GM23248 (cell line): ENCODE results near the gene PPIP5K1. TPM values are rescaled to one million over a fixed set of nuclear protein-coding genes. Genes with fewer than 3 reads are reported as not detected.
A peak's percentile ranks its signal among the peaks of the same experiment; 100 is the strongest.
"Not testable (repeated sequence)": the region's sequence is repeated elsewhere in the genome, so short reads cannot be mapped to it uniquely, and the experiment has no call there.

Source experiments
- DNase-seq: peaks from one replicate; pipeline ENCODE4 v3.0.0-alpha.2; 2015
- H2AFZ ChIP-seq: fragments of 200-600 bp; sonication (generic); 2 replicates; pipeline ENCODE4 v1.6.1; 2016; ENCODE audit warnings: antibody characterized with exemption
- H3F3A ChIP-seq: fragments of 200-600 bp; sonication (generic); 2 replicates; pipeline ENCODE4 v1.6.1; 2016; ENCODE audit warnings: mild to moderate bottlenecking, antibody characterized with exemption, mixed run types; ENCODE audit not compliant: insufficient read depth
- H3K27ac ChIP-seq: fragments of 200-600 bp; sonication (generic); 2 replicates; pipeline ENCODE4 v1.5.1; 2016; ENCODE audit warnings: mild to moderate bottlenecking
- H3K27me3 ChIP-seq: fragments of 200-600 bp; sonication (generic); replicated peaks from 2 replicates; pipeline ENCODE4 v1.6.1; 2016; ENCODE audit warnings: mild to moderate bottlenecking; ENCODE audit not compliant: insufficient read depth
- H3K36me3 ChIP-seq: fragments of 200-600 bp; sonication (generic); 2 replicates; pipeline ENCODE4 v1.6.1; 2016; ENCODE audit warnings: low read depth, mild to moderate bottlenecking
- H3K4me1 ChIP-seq: fragments of 200-600 bp; sonication (generic); 2 replicates; pipeline ENCODE4 v1.6.1; 2016; ENCODE audit warnings: mild to moderate bottlenecking; ENCODE audit not compliant: insufficient read depth
- H3K4me2 ChIP-seq: fragments of 200-600 bp; sonication (generic); one replicate; pipeline ENCODE4 v1.6.1; 2016; ENCODE audit warnings: mild to moderate bottlenecking; ENCODE audit not compliant: unreplicated experiment
- H3K4me3 ChIP-seq: fragments of 200-600 bp; sonication (generic); 2 replicates; pipeline ENCODE4 v1.5.1; 2016; ENCODE audit warnings: mild to moderate bottlenecking
- H3K79me2 ChIP-seq: fragments of 200-600 bp; sonication (generic); 2 replicates; pipeline ENCODE4 v1.6.1; 2016; ENCODE audit warnings: mild to moderate bottlenecking; ENCODE audit not compliant: insufficient read depth
- H3K9ac ChIP-seq: fragments of 200-600 bp; sonication (generic); 2 replicates; pipeline ENCODE4 v1.6.1; 2016; ENCODE audit warnings: mild to moderate bottlenecking
- H3K9me2 ChIP-seq: fragments of 200-600 bp; sonication (generic); 2 replicates; pipeline ENCODE4 v1.6.1; 2016; ENCODE audit warnings: mixed run types, mild to moderate bottlenecking, moderate library complexity; ENCODE audit not compliant: insufficient read depth
- H3K9me3 ChIP-seq: fragments of 200-600 bp; sonication (generic); one replicate; pipeline ENCODE4 v1.6.1; 2017; ENCODE audit warnings: low read depth
- H4K20me1 ChIP-seq: fragments of 200-600 bp; sonication (generic); 2 replicates; pipeline ENCODE4 v1.6.0; 2016; ENCODE audit not compliant: insufficient read depth
- EZH2 ChIP-seq: fragments of 200-600 bp; sonication (generic); IDR thresholded peaks from 2 replicates; pipeline ENCODE4 v1.6.1; 2018; ENCODE audit warnings: antibody characterized with exemption, mild to moderate bottlenecking; ENCODE audit not compliant: insufficient read depth, poor library complexity, severe bottlenecking
- EZH2phosphoT487 ChIP-seq: fragments of 200-600 bp; sonication (generic); IDR thresholded peaks from 2 replicates; pipeline ENCODE4 v1.6.1; 2018; ENCODE audit warnings: antibody characterized with exemption, moderate library complexity, mild to moderate bottlenecking, low read depth; ENCODE audit not compliant: insufficient read depth
- WGBS, 2 experiments: methylation state at CpG; one replicate each; pipeline ENCODE4 v1.1.6; 2015 to 2017; ENCODE audit warnings: low lambda C conversion rate in 2 of 2, low coverage in 1 of 2; ENCODE audit errors: missing lambda C conversion rate in 2 of 2; 5-methylcytosine and 5-hydroxymethylcytosine counted together
- in situ Hi-C: fragments of 300-500 bp; cut with MboI; formaldehyde crosslinking; loops from 2 replicates; pipeline ENCODE4 v1.15.0; 2020
- polyA plus RNA-seq: library from polyadenylated mRNA; unstranded; fragments of >200 nt; fragmentation: Nextera tagmentation; extraction: Ambion mirVana; gene quantifications from 2 replicates; pipeline ENCODE4 v1.2.1, GENCODE V29; 2016
- total RNA-seq: library from RNA; depleted of rRNA; stranded (reverse); fragments of >200 nt; shearing (Covaris generic); gene quantifications from 2 replicates; pipeline ENCODE4 v1.2.3, GENCODE V29; 2014

PPIP5K1 gene
- total and polyA plus RNA-seq, 2 experiments from 2014 or later: 7.0 to 13.1 TPM

- Histone ChIP-seq H3K79me2 (no peaks in the 10 kb centered on the region), H4K20me1 (no peaks in the 10 kb centered on the region), H3K9me2 (no peaks in the 10 kb centered on the region), H3K27me3 (no peaks in the 10 kb centered on the region), H3K9ac (no peak overlapping the region), H3K36me3 (no peaks in the 10 kb centered on the region), H3K4me2 (no peak overlapping the region), H3K27ac (no peak overlapping the region), H3F3A (peaks cover 20% of the 10 kb centered on the region), H3K9me3 (no peaks in the 10 kb centered on the region), H3K4me1 (peaks cover 12% of the 10 kb centered on the region), H2AFZ (no peak overlapping the region), H3K4me3 (no peak overlapping the region)
- in situ Hi-C loops: no loop called here
- TF ChIP-seq EZH2phosphoT487 (no peak), EZH2 (no peak)
- 82 to 85% methylated on average over 3 of the region's 3 CpGs for WGBS, 2 experiments
- no peak for DNase-seq
Measured at GRCh38 chr15:43534897-43535296, 55.1 kb downstream of the PPIP5K1 start.

GRCh38 chr15:43532826-43533225 is 57.2 kb downstream of the PPIP5K1 start:
- H3K4me3 ChIP-seq, H3K36me3 ChIP-seq, H3K9me2 ChIP-seq, in situ Hi-C loops, H3K27me3 ChIP-seq, H3K9me3 ChIP-seq, H3K4me2 ChIP-seq, H4K20me1 ChIP-seq, H3K79me2 ChIP-seq, H2AFZ ChIP-seq, H3K9ac ChIP-seq: not testable (repeated sequence)
- H3K27ac ChIP-seq: peak overlapping the region; percentile 34; the same call in 1 of the 2 replicates
- H3K4me1 ChIP-seq: peaks cover 15% of the 10 kb centered on the region
- DNase-seq: peak; percentile 63
- 6% methylated on average over 5 of the region's 5 CpGs for WGBS, 2 experiments
- peaks cover 22% of the 10 kb centered on the region for H3F3A ChIP-seq

GRCh38 chr15:43531018-43531670 is 58.9 kb downstream of the PPIP5K1 start:
- peaks cover 15% of the 10 kb centered on the region for H3K4me1 ChIP-seq
- H3K27me3 ChIP-seq: no peaks in the 10 kb centered on the region
- no peak overlapping the region for H2AFZ ChIP-seq
- in situ Hi-C loops: no loop called here
- H4K20me1 ChIP-seq: no peaks in the 10 kb centered on the region
- H3K4me3 ChIP-seq: no peak overlapping the region
- no peak overlapping the region for H3K9ac ChIP-seq
- TF ChIP-seq EZH2 (no peak), EZH2phosphoT487 (no peak)
- H3K4me2 ChIP-seq: no peak overlapping the region
- H3K9me2 ChIP-seq: no peaks in the 10 kb centered on the region
- WGBS, 2 experiments: 39 to 47% methylated on average over 7 of the region's 7 CpGs
- peaks cover 22% of the 10 kb centered on the region for H3F3A ChIP-seq
- H3K9me3 ChIP-seq: no peaks in the 10 kb centered on the region
- no peaks in the 10 kb centered on the region for H3K36me3 ChIP-seq
- H3K79me2 ChIP-seq: 0 out of 2 replicates have a peak, but pooled peaks cover under 1% of the 10 kb centered on the region
- no peak overlapping the region for H3K27ac ChIP-seq
- DNase-seq: no peak

GRCh38 chr15:43529587-43530345 is 60.2 kb downstream of the PPIP5K1 start:
- Histone ChIP-seq H3K4me2 (no peak overlapping the region), H3K9me3 (no peaks in the 10 kb centered on the region), H3K9me2 (no peaks in the 10 kb centered on the region), H3K4me3 (no peak overlapping the region), H3F3A (peaks cover 22% of the 10 kb centered on the region), H3K4me1 (peaks cover 15% of the 10 kb centered on the region), H3K9ac (no peak overlapping the region), H3K79me2 (peaks cover 14% of the 10 kb centered on the region; the same call in 1 of the 2 replicates), H2AFZ (no peak overlapping the region), H3K27ac (no peak overlapping the region), H4K20me1 (no peaks in the 10 kb centered on the region), H3K36me3 (peaks cover 7% of the 10 kb centered on the region), H3K27me3 (no peaks in the 10 kb centered on the region)
- in situ Hi-C loops: no loop called here
- TF ChIP-seq EZH2phosphoT487: no peak
- no peak for TF ChIP-seq EZH2
- DNase-seq: peak; percentile 51
- 82 to 84% methylated on average over 12 of the region's 12 CpGs for WGBS, 2 experiments
